NCI-H187 (cell line): ENCODE results near the gene CCDC142.
A peak's percentile ranks its signal among the peaks of the same experiment; 100 is the strongest.

Source experiments
- DNase-seq, 2 experiments: peaks; one replicate each; lab custom pipeline; 2025; lab: John Stamatoyannopoulos, UW

CCDC142 gene, protein sequence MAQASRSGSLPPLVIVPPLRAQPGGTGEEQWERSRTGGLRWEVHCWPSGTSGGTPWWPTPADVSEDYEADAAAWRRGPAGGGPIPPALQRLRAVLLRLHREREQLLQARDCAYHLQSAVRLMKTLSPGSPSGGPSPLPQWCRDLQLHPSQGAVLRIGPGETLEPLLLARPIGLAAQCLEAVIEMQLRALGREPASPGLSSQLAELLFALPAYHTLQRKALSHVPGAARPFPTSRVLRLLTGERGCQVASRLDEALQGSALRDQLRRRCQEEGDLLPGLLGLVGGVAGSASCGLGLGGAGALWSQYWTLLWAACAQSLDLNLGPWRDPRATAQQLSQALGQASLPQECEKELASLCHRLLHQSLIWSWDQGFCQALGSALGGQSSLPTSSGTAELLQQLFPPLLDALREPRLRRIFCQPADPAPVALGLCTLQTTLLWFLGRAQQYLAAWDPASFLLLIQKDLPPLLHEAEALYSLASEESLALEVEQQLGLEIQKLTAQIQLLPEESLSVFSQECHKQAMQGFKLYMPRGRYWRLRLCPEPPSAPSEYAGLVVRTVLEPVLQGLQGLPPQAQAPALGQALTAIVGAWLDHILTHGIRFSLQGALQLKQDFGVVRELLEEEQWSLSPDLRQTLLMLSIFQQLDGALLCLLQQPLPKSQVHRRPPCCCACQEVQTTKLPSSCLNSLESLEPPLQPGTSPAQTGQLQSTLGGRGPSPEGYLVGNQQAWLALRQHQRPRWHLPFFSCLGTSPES

DNA sequence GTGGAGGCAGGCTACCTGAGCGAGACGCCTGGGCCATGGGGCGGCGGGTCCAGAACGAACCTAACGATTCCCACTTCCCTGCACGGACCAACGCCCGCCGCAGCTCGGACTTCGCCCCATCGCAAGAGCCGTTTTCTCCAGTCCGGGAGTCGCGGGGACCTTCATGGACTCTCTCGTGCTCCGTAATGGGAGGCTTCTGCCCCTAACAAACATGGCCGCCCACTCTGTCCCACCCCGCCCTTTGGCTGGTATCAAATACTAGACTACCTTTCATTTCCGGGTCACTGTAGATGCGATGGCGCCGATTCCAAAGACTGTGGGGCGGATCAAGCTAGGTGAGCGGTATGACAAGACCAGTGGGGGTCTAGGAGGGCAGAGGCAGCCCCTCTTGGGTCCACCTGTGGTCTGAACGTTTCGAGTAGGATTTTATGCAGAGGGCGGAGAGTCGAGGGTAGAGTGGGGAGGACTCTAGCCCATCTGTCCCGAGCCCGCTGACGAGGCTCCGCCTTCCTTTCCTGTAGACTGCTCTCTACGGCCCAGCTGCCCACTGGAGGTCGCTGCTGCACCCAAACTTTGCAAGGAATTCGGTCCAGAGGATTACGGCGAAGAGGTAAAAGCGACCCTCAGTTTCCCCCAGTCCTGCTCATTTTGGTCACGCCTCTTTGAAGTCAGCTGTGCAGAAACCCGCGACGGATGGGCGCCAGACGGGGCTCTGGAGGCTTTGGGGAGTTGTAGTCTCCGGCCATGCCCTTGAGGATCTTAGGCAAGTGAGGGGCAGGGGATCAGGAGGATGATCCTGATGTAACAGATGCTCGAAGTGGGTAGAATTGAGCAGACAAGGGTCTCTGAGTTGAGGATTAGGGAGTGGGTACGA, at the start of gene CCDC142, which contains the start of gene TTC31:
TSS of gene CCDC142 (minus strand) at position 198 of the 874 bp plus-strand sequence. CDS start at position 37, 161 bp downstream.
TSS of gene TTC31 (plus strand) at position 281 of the 874 bp plus-strand sequence. CDS start at position 296, 15 bp downstream.
- DNase-seq: peak; percentile 73 to 91

GRCh38 chr2:74532222-74532621, 49.4 kb upstream of the CCDC142 start:
- no peak for DNase-seq

DNA sequence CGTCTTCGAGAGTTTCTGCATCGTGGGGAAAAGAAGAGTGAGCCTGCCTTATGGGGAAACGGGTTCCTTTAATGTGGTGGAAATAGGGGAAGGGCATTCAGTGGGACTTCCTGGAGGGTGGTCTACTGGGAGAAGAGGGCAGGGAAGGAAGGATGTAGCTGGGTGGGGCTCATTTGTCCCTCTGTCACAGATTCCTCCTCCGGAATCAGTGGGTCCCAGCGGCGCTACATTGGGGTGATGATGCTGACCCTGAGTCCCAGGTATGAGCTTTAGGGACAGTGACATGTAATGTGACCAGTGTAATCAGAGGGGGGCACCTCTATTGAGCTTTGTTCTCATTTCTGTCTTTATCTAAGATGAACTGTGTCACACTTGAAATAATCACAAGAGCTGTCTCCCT, 48.9 kb upstream of the CCDC142 start:
- DNase-seq: no peak

DNA sequence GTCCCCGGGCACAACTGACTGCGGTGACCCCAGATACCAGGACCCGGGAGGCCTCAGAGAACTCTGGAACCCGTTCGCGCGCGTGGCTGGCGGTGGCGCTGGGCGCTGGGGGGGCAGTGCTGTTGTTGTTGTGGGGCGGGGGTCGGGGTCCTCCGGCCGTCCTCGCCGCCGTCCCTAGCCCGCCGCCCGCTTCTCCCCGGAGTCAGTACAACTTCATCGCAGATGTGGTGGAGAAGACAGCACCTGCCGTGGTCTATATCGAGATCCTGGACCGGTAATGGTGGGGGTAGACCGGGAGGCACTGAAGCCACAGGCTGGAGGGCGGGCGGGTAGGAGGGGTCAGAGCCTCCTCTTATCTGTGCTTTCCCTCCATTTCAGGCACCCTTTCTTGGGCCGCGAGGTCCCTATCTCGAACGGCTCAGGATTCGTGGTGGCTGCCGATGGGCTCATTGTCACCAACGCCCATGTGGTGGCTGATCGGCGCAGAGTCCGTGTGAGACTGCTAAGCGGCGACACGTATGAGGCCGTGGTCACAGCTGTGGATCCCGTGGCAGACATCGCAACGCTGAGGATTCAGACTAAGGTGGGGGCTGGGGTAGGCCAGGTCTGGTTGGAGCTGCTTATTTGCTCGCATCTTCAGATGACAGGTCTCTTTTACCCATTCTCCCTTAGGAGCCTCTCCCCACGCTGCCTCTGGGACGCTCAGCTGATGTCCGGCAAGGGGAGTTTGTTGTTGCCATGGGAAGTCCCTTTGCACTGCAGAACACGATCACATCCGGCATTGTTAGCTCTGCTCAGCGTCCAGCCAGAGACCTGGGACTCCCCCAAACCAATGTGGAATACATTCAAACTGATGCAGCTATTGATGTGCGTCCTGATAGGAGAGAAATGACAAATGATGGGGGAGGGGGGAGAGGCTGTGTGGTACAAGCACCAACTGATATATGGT, 47.7 kb upstream of the CCDC142 start:
- no peak for DNase-seq

DNA sequence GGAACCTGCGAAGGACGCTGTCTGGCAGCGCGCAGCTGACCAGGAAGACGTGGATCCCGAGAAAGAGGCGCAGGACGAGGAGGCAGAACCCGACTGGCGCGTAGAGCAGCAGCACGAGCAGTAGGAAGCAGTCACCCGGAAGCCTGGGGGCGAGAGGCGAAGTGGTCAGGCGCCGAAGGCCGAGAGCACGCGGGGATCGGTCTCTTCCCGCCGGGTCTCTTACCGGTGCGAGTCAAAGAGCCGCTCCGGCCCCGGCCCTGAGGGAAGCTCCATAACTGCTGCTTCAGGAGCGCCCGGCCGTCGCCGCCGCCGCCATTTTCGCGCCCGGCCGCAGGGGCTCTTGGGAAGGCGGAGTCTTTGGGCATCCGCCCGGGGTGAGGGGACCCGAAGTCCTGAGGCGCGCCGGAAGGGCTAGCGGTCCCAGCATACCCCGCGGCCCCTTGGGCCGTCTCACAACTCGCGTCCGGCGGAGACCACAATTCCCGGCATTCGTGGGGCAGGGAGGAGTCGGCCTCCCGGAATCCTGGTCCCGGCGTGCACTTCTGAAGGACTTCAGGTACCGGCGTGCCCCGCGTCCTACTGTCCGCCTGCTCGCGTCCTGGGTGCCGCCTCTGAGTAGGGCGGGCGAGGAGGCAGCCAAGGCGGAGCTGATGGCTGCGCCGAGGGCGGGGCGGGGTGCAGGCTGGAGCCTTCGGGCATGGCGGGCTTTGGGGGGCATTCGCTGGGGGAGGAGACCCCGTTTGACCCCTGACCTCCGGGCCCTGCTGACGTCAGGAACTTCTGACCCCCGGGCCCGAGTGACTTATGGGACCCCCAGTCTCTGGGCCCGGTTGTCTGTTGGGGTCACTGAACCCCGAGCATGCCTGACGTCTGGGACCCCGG, 46.8 kb upstream of the CCDC142 start, which contains the start of the genes AUP1 and HTRA2:
TSS of gene AUP1 (minus strand) at position 350 of the 882 bp plus-strand sequence. CDS start at position 273, 77 bp downstream.
TSS of gene HTRA2 (plus strand) at position 577 of the 882 bp plus-strand sequence. CDS start at position 651, 74 bp downstream.
- peak; percentile 70 to 94 for DNase-seq

DNA sequence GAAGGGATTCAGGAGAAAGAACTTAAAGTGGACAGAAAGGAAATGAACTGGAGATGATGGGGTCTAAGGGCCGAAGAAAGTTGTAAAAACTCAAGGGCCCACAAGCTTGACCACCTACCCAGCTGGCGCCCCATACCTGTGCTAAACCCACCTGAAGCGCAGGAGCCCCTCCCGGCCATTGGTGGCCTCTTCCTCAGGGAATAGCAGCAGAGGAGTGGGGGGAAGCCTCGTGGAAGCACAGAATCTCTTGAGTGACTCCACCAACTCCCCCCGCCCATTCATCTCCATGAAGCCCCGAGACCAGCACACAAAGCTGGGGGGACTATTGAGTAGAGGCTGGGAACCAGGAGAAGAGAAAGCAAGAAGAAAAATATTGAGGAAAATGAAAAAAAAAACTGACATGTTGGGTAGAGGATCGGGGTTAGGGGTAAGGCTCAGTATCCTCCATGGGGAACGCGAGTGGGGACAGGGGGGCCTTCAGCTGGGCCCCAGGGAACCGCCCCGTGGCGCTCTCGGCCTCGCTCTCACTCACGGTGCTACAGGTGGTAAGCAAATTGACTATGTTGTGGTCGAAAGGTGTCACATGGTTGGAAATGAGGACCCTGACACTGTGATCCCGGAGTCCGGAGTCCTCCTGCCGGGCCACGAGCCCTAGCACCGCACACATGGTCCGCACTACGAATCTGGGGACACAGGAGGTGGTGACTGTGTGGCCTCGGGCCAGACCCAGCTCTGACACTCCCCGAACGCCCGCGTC, 46.0 kb upstream of the CCDC142 start:
- DNase-seq: no peak

DNA sequence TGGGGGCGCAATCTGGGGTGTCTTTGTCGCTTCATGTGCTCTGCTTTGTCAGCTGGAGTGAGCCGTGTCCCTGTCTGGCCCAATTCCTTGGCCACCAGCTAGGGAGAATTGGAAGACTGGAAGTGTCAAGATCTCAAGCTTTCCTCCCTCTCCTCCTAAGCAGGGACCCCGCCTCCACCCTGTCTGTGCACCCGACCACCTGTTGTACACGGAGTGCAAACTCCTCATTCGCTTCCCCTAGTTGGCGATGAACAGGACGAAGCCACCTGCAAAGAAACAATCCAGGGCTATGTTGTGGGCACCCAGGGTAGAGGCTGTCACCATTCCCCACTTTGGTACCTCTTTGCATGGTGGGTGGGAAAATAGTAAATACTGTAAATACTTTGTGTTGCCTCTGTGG, 44.9 kb upstream of the CCDC142 start:
- no peak for DNase-seq

GRCh38 chr2:74526649-74527230, 43.9 kb upstream of the CCDC142 start:
- no peak for DNase-seq

DNA sequence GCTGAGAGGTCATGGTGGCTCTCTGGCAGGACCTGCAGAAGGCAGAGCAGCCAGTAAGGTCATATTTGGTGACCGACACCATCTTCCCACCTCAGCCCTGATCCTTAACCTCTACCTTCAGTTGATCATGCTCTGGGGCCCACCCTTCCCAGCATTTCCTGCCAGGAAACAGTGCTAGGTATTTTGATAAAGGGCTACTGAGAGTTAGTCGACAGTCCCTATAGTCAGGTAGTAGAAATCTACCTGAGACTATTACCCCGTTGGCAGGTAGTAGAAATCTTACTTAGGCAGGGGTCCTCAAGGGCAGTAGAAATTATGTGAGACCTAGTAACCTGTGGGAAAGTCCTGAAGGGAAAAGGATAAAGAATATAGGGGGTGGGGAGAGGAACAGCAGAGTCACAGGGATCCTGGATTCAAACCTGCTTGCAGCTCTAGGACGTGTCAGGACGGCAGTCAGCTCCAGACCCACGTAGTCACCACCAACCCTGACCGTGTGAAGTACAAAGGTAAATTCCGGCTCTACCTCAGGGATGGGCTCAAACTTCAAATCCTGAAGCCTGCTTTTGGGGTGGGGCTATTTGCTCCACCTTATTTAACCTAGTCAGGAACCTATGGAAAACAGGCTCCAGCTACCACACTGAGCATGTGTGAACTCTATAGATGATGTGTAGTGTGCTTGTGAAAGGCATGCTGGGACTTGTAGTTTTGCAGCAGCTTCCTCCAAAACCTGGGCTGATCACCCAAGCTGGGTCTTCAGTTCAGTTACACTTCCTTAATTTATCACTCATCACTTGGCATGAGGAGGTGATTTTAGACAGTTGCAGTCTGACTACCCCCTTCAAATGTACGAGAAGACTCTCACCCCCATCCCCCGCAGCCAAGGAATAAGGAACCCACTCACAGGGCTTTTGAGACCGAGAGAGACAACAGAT, 43.2 kb upstream of the CCDC142 start, which contains the start of gene DQX1:
TSS of gene DQX1 (minus strand) at position 515 of the 932 bp plus-strand sequence. CDS start at position 13, 502 bp downstream.
- no peak for DNase-seq

DNA sequence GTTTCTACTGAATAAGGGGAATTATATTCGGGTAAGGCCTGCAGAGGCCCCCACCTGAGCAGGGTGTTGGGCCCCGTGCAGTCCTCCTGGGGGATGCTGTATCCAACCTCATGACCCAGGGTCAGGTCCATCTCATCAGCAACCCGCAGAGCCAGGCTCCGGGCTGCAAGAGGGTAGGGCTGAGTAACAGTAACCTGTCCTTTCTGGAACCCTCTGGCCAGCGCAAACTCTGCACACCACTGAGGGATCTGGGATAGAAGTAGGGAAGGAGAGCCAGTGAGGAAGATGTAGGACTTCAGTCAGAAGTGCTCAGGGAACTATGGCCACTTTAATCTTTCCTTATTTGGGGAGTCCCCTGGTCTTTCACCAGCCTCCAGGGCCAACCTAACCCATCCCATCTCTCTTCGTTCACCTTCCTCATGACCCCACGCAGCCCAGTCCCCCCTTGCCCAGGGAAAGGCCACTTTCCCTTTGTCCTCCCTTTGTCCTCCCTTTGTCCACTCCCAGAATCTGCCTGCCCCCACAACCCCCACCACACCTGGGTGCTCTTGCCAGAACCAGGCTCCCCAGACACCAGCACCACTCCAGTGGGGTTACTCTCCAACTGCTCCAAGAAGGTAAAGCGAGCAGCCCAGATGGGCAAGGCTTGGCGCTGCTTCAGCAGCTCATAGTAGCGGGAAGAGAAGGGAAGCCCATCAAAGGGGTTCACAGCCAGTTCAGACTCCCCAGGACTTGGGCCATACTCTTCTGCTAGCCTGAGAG, 42.3 kb upstream of the CCDC142 start:
- DNase-seq: no peak

DNA sequence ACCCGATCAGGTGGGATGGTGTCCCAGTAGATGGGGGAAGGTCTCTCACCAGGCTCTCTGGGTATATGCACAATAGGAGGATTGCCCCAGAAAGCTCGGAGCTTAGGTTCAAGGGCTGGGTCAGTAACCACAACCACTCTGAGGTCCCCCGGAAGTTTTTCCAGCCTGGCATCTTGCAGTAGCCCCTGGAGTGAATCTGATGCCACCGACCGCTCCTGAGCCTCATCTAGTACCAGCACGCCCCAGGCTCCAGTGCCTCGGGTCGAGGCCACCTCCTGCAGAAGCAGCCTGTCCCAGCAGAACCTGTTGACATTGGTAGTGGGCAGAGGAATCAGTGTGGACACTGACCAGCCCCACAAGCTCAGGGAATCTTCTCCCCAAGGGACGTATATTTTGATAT, 41.2 kb upstream of the CCDC142 start:
- no peak for DNase-seq

DNA sequence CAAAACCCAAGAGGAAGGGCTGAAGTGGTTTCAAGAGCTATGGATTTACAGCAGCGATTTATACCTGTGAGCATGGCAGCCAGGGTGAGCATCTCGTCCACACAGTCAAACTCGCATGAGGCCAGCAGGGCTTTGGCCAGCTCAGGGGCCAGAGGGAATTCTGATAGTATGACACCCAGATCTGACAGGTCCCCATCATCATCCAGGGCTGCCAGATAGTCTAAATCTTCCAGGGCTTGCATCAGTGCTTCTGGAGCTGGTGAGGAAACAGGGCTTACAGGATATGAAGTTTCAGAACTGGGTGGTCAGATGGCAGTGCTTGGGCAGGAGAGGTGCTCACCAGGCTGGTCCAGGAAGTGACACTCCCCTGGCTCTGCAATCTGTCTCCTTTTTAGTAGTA, 39.7 kb upstream of the CCDC142 start:
- DNase-seq: no peak

DNA sequence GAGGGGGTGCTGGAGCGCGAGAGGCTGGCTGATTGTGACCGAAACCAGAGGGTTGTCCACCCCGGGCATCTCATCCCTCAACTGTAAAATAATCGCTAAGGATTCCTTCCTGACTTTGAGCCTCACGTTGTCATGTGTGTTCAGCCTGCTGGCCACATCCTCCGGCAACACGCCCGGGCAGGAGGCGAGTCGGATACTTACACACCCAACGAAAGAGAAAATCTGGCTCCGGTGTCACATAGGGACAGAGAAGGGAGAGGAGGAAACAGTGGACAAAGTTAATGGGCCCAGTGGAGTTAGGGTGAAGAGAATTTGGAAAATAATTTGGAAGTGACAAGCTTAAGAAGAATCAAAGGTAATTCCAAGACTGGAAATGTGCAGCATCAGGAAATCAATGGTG, 33.9 kb upstream of the CCDC142 start:
- DNase-seq: no peak

GRCh38 chr2:74515981-74516633, 33.3 kb upstream of the CCDC142 start:
- no peak for DNase-seq

DNA sequence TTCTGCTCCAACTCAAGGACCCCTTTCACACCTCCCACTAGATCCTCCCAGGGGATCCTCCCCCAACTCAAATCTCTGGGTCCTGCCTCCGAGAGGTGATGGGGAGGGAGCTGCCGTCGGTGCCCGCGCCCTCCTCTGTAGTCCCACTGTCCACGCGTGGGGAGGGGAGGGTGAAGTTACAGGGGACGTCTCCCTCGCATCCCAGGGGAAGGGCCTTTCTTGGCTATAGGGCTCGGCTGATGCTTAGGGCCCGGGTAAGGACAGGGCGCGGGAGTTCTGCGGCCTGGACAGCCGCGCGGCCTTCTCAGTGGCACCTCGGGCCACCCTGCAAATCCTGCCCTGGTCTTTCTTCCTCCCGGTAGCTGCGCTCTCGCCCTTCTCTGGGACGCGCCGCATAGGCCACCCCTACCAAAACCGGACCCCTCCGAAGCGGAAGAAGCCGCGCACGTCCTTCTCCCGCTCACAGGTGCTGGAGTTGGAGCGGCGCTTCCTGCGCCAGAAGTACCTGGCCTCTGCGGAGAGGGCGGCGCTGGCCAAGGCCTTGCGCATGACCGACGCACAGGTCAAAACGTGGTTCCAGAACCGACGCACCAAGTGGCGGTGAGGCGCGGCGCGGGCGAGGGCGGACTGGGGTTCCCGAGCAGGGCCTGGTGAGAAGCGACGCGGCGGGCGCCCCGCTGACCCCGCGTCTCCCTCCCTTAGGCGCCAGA, 32.6 kb upstream of the CCDC142 start:
- no peak for DNase-seq
